Tibial nerve (tissue), 4 donors: Measurements from ENCODE around the gene DPF1.

Experiments
- CTCF ChIP-seq, 5 experiments: fragments of 200-600 bp in 3 of 5; fragments of 450-650 bp in 2 of 5; sonication (generic) in 3 of 5; IDR thresholded peaks; one replicate each; pipeline ENCODE4 v1.5.1; 2016 to 2019; ENCODE audit warnings: antibody characterized with exemption in 5 of 5, mild to moderate bottlenecking in 3 of 5, moderate library complexity in 2 of 5
- EP300 ChIP-seq, 2 donors: sonication (generic); formaldehyde crosslinking; IDR thresholded peaks; one replicate each; pipeline ENCODE4 v1.6.1; 2017; ENCODE audit warnings: antibody characterized with exemption in 2 of 2, mild to moderate bottlenecking in 1 of 2

GRCh38 chr19:38266981-38267597 lies 43.1 kb upstream of the DPF1 start:
- TF ChIP-seq CTCF (IDR thresholded peaks at IDR 0.05) (no peak), EP300 (IDR thresholded peaks at IDR 0.05) (no peak)
